Gastroesophageal sphincter (tissue), 4 donors: ENCODE results near the gene SLC6A4. TPM values are rescaled to one million over a fixed set of nuclear protein-coding genes. Genes with fewer than 3 reads are reported as not detected.

Source experiments
- ATAC-seq: fragments of 150-250 bp; one replicate; pipeline ENCODE4 v1.9.1; 2016; ENCODE audit warnings: mild to moderate bottlenecking, moderate library complexity
- H3K27ac ChIP-seq, 4 donors: fragments of 200-600 bp; sonication (generic) in 3 of 4; 1 replicate in 3 of 4; 2 replicates in 1 of 4; pipeline ENCODE4 v1.5.1; 2016 to 2019
- H3K27me3 ChIP-seq: fragments of 200-600 bp; sonication (generic); one replicate; pipeline ENCODE4 v1.5.1; 2019
- H3K36me3 ChIP-seq, 2 donors: fragments of 200-600 bp; sonication (generic); one replicate each; pipeline ENCODE4 v1.5.1; 2019; ENCODE audit warnings: control low read depth in 1 of 2
- H3K4me1 ChIP-seq, 3 donors: fragments of 200-600 bp; sonication (generic); 1 replicate in 2 of 3; 2 replicates in 1 of 3; pipeline ENCODE4 v1.5.1; 2016 to 2019; ENCODE audit warnings: control low read depth in 2 of 3
- H3K4me3 ChIP-seq, 2 donors: fragments of 200-600 bp; sonication (generic); one replicate each; pipeline ENCODE4 v1.5.1; 2019; ENCODE audit warnings: mild to moderate bottlenecking in 1 of 2, moderate library complexity in 1 of 2
- H3K9me3 ChIP-seq, 3 donors: fragments of 200-600 bp; sonication (generic); one replicate each; pipeline ENCODE4 v1.5.1; 2017 to 2019; ENCODE audit warnings: control low read depth in 2 of 3
- EP300 ChIP-seq: sonication (generic); formaldehyde crosslinking; IDR thresholded peaks from one replicate; pipeline ENCODE4 v1.6.1; 2017; ENCODE audit warnings: antibody characterized with exemption, mild to moderate bottlenecking
- POLR2A ChIP-seq, 2 donors: fragments of 450-650 bp; IDR thresholded peaks; one replicate each; pipeline ENCODE4 v1.6.1; 2017; ENCODE audit warnings: antibody characterized with exemption in 2 of 2, mild to moderate bottlenecking in 2 of 2, moderate library complexity in 1 of 2
- POLR2AphosphoS5 ChIP-seq: sonication (generic); formaldehyde crosslinking; IDR thresholded peaks from one replicate; pipeline ENCODE4 v1.6.1; 2017; ENCODE audit warnings: antibody characterized with exemption
- WGBS, 2 donors: methylation state at CpG; one replicate each; pipeline ENCODE4 v1.1.5; 2018; ENCODE audit warnings: low coverage in 1 of 2; 5-methylcytosine and 5-hydroxymethylcytosine counted together
- total RNA-seq, 4 donors: library from RNA; depleted of rRNA; stranded (reverse); fragments of >200 nt; gene quantifications; one replicate each; pipeline ENCODE4 v1.1.0, GENCODE V29; 2016
- TF ChIP-seq, protein P1 (sequence below), 4 experiments: fragments of 200-600 bp in 2 of 4; fragments of 450-650 bp in 2 of 4; sonication (generic) in 1 of 4; IDR thresholded peaks; one replicate each; pipeline ENCODE4 v1.5.1; 2017 to 2019; ENCODE audit warnings: antibody characterized with exemption in 4 of 4, mild to moderate bottlenecking in 2 of 4, moderate library complexity in 2 of 4

SLC6A4 gene
- total RNA-seq, 4 donors from 2014 or later = under 0.01 to 0.22 (median 0.09) TPM

DNA sequence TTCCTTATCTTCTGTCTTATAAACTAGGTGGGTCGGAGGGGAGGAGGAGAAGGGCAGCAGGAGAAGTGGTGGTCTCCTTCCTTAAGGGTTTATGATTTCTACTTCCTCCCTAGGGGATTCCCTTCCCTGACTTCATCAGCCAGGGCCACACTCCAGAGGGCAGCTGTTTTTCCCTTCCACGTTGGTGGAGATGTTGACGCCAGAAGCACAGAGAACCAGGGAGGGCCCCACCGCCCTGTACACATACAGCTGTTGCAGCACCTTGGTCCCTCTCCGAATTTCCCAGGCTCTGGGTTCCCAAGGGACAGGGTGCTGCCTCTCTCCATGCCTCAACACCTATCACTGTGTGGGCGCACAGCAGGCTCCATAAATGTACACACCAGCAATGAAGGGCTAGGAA is 5.6 kb upstream of the SLC6A4 start:
- no peaks in the 10 kb centered on the region for H3K9me3 ChIP-seq
- no peak overlapping the region for H3K27ac ChIP-seq
- no peak for TF ChIP-seq EP300
- no peak for TF ChIP-seq POLR2AphosphoS5
- no peak for TF ChIP-seq POLR2A (IDR thresholded peaks at IDR 0.05)
- TF ChIP-seq, protein P1, sequence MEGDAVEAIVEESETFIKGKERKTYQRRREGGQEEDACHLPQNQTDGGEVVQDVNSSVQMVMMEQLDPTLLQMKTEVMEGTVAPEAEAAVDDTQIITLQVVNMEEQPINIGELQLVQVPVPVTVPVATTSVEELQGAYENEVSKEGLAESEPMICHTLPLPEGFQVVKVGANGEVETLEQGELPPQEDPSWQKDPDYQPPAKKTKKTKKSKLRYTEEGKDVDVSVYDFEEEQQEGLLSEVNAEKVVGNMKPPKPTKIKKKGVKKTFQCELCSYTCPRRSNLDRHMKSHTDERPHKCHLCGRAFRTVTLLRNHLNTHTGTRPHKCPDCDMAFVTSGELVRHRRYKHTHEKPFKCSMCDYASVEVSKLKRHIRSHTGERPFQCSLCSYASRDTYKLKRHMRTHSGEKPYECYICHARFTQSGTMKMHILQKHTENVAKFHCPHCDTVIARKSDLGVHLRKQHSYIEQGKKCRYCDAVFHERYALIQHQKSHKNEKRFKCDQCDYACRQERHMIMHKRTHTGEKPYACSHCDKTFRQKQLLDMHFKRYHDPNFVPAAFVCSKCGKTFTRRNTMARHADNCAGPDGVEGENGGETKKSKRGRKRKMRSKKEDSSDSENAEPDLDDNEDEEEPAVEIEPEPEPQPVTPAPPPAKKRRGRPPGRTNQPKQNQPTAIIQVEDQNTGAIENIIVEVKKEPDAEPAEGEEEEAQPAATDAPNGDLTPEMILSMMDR (IDR thresholded peaks at IDR 0.05) = no peak
- peaks cover 61% of the 10 kb centered on the region for H3K27me3 ChIP-seq
- ATAC-seq = no peak
- H3K36me3 ChIP-seq = peaks cover 0 to 3% of the 10 kb centered on the region in 2 donors
- no peak overlapping the region for H3K4me3 ChIP-seq
- 76% methylated on average over 2 of the region's 6 CpGs; no CpG with 5 or more reads in 1 of the 2 donors for WGBS, 2 donors
- H3K4me1 ChIP-seq = peaks cover 0 to 26% (median 4%) of the 10 kb centered on the region in 3 donors

DNA sequence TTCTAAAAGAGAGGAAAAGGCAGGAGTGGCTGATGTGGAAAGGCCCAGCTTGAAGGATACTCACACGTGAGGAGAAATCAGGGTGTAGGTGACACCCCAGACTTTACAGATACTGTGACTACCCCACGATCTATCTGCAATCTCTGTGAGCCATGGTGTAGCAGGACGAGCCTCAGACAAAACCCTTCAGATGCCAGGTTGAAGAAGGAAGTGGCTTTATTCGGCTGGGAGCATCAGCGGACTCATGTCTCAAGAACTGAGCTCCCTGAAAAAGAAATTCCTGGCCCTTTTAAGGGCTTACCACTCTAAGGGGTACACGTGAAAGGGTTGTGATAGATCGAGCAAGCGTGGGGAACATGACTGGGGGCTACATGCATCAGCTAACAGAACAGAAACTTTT is 4.7 kb upstream of the SLC6A4 start:
- 89 to 93% methylated on average over 5 to 8 of the region's 8 CpGs for WGBS, 2 donors
- no peaks in the 10 kb centered on the region for H3K36me3 ChIP-seq
- no peak for TF ChIP-seq POLR2AphosphoS5
- TF ChIP-seq, protein P1 (IDR thresholded peaks at IDR 0.05) = no peak
- TF ChIP-seq EP300 = no peak
- TF ChIP-seq POLR2A (IDR thresholded peaks at IDR 0.05) = no peak
- H3K4me3 ChIP-seq = no peak overlapping the region
- peaks cover 69% of the 10 kb centered on the region for H3K27me3 ChIP-seq
- H3K27ac ChIP-seq = no peak overlapping the region
- peaks cover 0 to 34% (median 13%) of the 10 kb centered on the region in 3 donors for H3K4me1 ChIP-seq
- H3K9me3 ChIP-seq = no peaks in the 10 kb centered on the region
- no peak for ATAC-seq

DNA sequence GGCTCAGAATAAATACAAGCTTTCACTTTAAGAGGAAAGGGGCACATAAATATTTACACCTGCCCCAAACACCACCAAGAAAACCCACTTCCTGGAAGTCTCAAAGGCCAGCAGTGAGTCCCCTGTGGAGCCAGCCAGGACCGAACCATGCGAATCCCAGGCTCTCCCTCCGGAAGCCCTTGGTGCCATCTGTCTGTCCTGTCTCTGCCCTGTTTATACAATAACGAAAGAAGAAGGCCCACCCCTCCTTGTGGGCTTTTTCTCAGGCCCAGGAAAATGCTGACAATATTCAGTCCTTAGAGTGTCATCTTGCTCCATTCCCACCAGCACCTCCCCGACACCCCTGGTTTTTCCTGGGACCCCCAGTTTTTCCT is 3.6 kb upstream of the SLC6A4 start:
- Histone ChIP-seq H3K27ac (no peak overlapping the region), H3K36me3 (no peaks in the 10 kb centered on the region), H3K9me3 (no peaks in the 10 kb centered on the region), H3K4me3 (no peak overlapping the region), H3K27me3 (peaks cover 75% of the 10 kb centered on the region), H3K4me1 (peaks cover 0 to 40% (median 17%) of the 10 kb centered on the region in 3 donors)
- 80% methylated on average over 1 of the region's 5 CpGs; no CpG with 5 or more reads in 1 of the 2 donors for WGBS, 2 donors
- TF ChIP-seq, protein P1 (IDR thresholded peaks at IDR 0.05) = no peak
- TF ChIP-seq POLR2A (IDR thresholded peaks at IDR 0.05) (no peak), POLR2AphosphoS5 (no peak), EP300 (no peak)
- no peak for ATAC-seq

DNA sequence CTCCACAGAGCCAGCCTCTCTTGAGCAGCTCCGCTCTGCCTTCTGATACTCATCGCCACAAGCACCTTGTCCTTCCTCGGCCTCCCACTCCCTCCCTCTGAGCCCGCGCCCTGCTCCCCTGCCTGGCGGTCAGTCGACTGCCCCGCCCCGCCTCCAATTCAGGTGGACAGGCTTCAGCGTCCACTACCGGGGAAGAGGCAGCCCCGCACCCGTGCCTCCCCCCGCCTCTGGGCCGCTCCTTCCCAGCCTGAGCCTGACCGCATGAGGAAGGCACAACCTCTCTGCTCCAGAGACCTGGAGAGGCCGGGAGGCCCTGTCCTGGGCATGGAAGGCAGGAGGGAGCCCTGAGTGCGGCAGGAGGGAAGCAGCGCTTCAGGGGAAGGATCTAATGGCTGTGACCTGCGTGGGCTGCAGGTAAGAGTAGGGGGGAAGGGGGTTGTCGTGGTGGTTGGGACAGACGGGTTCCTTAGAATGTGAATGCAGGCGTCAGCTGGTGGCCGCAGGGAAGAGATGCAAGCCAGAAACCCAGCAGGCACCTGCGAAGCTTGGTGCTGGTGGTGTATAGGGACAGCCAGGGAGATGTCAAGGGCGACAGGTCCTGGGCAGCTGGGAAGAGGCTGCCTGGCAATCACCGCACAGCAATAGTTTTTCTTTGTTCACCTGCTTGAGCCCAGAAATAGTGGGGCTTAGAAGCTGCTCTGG is 3.0 kb upstream of the SLC6A4 start:
- Histone ChIP-seq H3K4me3 (no peak overlapping the region), H3K27ac (no peak overlapping the region), H3K4me1 (peaks cover 0 to 40% (median 17%) of the 10 kb centered on the region in 3 donors), H3K27me3 (peaks cover 78% of the 10 kb centered on the region), H3K9me3 (no peaks in the 10 kb centered on the region), H3K36me3 (no peaks in the 10 kb centered on the region)
- ATAC-seq = no peak
- 20 to 46% methylated on average over 1 to 5 of the region's 27 CpGs for WGBS, 2 donors
- TF ChIP-seq EP300 (no peak), POLR2A (IDR thresholded peaks at IDR 0.05) (no peak), POLR2AphosphoS5 (no peak)
- TF ChIP-seq, protein P1 (IDR thresholded peaks at IDR 0.05) = no peak

GRCh38 chr17:30238003-30238344 is 2.5 kb upstream of the SLC6A4 start:
- 0 to 26% methylated on average over 1 to 5 of the region's 7 CpGs for WGBS, 2 donors
- peaks cover 84% of the 10 kb centered on the region for H3K27me3 ChIP-seq
- no peaks in the 10 kb centered on the region for H3K36me3 ChIP-seq
- peaks cover 0 to 40% (median 17%) of the 10 kb centered on the region in 3 donors for H3K4me1 ChIP-seq
- TF ChIP-seq POLR2AphosphoS5 (no peak), POLR2A (IDR thresholded peaks at IDR 0.05) (no peak), EP300 (no peak)
- TF ChIP-seq, protein P1 (IDR thresholded peaks at IDR 0.05) = no peak
- no peak overlapping the region for H3K4me3 ChIP-seq
- no peak for ATAC-seq
- H3K9me3 ChIP-seq = no peaks in the 10 kb centered on the region
- no peak overlapping the region for H3K27ac ChIP-seq
